NCI-H128 (cell line): ENCODE data around the gene GINS2.

Experiments
- DNase-seq: peaks from one replicate; lab custom pipeline; 2025; ENCODE audit not compliant: unreplicated experiment; lab: John Stamatoyannopoulos, UW

GINS2 gene

DNA sequence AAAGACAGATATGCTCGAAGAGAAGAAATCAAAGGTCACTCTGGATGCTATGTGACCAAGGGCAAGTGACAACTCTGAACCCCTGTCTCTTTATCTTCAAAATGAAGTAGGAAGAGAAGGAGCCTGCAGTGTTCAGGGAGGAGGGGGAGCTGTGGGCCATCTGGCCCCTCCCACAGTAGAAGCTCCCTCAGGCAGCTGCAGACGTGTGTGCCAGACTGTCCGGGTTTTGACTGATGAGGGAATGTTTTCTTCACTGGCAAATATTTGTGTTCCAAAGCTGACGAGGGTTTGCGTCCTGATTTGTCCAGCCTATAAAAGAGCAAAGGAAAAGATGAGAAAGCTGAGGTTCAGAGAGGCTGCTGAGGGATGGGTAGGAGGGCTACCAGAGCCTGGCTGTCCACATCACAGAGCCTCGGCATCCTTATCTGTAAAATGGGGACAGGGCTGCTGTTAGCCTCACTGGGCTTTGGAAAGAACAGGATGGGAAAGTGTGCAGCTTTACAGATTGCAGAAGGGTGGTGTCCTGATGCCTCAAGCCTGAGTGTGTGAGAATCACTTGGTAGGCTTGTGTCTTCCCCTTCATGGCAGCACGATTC, 1.8 kb upstream of the GINS2 start:
- no peak for DNase-seq

DNA sequence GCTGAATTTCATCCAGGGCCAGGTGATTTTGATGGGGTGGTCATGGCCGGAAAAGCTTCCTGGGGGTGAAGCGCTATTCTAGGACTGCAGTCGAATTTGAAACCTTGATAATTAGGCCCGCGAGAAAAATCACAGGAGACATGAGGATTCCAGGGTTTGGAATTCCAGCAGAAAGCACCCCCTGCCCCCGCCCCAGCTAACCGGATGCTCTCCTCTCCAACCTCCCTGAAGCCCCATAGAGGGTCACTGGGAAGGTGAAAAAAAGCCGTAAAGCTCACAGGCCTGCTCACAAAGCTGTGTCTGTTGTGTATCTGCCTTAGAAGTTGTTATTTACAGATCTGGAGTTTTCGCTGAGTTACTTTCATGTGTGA, 1.2 kb upstream of the GINS2 start:
- DNase-seq: no peak

DNA sequence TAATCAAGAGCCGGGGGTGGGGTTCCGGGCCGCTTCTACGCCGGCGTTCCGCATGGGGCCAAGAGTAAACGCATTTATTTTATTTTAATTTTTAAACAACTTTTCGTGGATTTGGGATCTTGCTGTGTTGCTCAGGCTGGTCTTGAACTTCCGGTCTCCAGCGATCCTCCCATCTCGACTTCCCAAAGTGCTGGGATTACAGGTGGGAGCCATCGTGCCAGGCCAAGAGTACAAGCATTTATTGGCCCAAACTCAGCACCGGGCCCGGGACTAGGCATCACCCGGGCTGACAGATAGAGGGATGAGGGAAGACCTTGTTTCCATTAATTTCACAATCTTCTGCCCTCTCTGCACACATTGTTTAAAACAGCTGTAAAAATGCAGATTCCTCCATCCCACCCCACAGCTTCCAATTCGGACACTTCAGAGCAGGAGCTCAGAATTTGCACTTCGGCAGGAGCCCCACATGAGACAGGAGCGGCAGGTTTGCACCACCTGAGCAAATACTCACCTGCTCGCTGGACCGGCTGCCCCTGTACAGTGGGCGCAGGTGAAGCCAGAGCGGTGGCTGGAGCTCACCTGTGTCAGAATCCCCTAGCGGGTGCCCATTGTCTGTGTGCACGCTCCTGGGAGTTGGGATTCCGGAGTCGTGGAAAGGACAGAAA, 663 bp upstream of the GINS2 start:
- no peak for DNase-seq

DNA sequence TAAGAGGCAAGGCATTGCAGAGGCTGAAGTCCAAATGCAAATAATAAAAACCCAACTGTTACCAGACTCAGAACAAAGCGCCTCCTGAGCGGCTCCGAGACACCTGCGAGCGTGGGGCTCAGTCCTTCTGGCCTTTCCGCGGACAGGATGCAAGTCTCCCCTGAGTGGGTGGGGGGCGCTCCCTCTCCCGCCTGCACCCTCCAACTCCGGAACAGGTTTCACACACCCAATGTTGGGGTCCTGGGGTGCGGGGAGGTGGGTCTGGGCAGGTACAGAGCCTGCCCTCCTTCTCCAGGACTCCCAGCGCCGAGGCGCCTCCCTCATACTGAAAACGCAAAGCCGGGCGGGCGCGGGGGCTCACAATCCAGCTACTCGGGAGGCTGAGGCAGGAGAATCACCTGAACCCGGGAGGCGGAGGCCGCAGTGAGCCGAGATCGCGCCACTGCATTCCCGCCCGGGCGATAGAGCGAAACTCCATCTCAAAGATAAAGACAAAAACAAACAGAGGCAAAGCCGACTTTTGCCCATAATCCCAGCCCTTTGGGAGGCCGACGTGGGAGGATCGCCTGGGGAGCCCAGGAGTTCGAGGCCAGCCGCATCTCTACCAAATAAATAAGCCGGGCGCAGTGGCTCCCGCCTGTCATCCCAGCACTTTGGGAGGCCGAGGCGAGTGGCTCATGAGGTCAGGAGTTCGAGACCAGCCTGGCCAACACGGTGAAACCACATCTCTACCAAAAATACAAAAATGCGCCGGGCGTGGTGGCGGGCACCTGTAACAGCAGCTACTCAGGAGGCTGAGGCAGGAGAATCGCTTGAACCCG, 893 bp downstream of the GINS2 start:
- DNase-seq: no peak

DNA sequence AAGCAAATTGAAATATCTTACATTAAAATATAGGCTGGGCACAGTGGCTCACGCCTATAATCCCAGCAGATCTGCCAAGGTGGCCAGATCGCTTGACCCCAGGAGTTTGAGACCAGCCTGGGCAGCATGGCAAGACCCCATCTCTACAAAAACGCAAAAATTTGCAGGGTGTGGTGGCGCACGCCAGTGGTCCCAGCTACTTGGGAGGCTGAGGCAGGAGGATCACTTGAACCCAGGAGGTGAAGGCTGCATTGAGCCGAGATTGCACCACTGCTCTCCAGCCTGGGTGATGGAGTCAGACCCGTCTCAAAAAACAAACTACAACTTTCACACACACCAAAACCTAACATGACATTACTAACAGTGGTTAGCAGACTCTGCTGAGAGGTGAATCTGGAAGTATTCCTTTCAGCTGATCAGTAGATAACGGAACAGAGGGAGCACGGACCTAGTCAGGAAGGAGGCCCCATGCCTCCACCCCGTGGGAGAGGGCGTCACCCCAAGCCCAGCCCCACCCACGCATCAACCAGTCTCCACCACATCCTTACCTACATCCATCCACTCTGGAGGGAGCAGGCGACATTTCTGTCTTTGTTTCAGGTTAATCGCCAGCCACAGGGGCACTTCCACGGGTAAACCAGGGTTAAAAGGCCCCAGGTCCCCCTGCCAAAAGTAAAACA, 1.7 kb downstream of the GINS2 start:
- DNase-seq: no peak

DNA sequence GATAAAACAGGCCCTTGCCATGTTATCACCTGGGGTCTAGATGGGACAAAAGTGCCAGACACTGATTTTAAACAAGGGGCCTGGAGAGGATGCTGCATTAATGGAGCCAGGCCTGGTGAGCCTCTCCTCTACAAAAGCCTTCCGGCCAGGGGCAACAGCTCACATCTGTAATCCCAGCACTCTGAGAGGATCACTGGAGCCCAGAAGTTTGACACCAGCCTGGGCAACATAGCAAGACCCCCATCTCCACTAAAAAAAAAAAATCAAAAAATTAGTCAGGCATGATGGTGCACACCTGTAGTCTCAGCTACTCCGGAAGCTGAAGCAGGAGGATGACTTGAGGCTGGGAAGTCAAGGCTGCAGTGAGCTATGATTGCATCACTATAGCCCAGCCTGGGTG, 3.5 kb downstream of the GINS2 start:
- no peak for DNase-seq

DNA sequence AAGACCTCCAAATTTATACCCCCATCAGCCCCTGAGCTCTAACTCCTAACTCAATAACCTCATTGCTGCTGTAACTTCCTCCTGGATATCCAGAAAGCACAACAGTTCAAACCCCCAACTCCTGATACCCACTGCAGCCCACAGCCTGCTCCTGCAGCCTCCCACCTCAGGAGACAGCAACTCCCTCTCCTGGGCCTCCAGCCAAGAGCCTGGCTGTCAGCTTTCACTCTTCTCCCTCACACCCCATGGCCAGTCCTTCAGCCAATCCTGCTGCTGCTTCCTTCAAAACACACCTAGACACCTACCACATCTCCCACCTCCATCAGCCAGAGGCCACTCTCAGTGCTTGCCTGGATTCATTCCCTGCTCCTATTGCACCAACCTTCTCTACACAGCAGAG, 5.4 kb downstream of the GINS2 start:
- no peak for DNase-seq

DNA sequence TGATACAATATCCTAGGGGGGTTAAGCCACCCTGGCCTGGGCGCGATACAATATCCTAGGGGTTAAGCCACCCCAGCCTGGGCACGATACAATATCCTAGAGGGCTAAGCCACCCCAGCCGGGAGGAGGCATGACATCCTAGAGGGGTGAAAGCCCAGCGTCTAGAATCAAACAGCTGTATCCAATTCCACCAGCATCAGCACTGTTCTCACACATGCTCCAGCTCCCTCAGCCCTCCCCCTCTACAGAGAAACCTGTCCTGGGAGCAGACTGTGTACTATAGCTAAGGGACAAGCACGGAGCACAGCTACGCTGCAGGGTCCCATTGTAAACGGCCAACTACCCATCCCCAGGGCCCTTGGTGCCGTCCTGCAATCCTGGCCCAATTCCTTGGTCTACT, 6.2 kb downstream of the GINS2 start:
- DNase-seq: no peak

DNA sequence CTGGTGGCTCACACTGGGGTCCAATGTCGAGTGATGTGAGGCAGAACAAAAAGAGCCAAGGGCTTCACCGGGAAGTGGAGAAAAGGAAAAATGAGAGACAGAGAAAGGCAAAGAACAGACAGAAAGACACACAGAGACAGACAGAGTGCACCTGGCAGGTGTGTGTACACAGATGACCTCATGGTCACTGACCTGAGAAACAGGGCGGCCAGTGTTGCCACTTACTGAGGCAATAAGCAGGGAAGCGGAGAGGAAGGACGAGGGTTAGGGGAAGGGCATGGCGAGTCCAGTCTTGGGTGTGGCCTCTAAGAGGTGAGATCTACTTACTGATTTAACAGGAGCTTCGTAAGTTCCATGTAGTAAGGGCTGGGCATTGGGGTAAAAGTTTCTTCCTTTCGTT, 7.5 kb downstream of the GINS2 start:
- DNase-seq: no peak

DNA sequence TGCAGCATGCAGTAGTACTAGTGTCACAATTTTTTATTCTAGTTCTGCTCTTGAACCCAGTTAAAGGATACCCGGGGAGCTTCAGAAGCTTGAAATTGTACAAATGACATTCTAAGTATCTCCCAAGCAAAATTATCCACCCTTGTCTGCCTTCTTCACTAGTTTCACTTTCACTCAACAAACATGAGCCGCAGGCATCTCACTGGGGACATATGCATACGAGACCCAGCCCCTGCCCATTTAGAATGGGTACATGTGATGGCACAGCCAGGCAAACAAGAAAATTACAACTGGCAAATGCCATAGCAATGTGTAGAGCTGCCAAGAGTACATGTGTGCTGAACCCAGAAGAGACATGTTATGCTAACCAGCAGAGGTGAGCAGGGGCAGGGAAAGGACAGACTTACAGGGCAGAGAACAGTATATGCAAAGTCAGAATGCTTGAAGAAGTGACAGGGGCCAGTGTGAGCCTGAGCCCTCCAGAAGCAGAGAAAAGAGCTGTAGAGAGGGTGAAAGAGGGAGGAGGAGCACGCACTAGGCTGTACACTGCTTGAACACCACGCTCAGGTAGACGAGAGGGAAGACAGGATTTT, 8.3 kb downstream of the GINS2 start:
- no peak for DNase-seq

DNA sequence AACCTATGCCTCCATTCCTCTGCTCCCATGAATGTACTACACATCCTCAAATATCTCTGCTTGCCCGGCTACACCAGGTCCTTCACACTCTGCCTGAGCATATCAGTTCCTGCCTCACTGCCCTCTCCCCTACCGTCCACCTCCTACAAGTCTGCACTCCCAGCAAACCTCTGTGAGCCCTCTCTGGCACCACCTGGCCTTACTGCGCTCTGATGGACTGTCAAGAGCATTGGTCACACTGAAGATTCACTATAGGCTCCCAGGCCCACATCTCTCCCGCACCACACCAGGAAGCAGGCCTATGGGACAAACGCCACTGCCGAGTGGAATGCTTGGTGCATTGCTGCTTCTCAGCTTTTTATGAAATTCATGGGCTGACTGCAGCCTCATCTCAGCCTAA, 8.9 kb downstream of the GINS2 start:
- no peak for DNase-seq

DNA sequence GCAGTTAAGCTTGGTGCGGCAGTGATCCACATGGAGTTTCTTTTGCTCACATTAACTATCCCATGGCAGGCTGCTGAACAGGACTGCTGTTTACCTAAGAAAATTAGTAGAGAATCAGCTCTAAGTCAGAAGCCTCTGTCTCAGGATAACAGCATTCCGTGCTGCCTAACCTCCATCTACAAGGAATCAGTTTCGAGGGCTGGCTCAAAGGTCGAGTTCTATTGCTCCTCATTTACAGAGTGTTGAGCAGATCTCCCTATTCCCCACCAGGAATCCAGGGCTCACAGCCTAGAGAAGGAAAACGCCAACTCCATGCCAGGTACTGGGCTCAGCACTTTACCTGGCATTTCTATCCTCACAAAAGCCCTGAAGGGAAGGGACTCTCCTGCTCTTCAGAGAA, 9.9 kb downstream of the GINS2 start:
- no peak for DNase-seq

DNA sequence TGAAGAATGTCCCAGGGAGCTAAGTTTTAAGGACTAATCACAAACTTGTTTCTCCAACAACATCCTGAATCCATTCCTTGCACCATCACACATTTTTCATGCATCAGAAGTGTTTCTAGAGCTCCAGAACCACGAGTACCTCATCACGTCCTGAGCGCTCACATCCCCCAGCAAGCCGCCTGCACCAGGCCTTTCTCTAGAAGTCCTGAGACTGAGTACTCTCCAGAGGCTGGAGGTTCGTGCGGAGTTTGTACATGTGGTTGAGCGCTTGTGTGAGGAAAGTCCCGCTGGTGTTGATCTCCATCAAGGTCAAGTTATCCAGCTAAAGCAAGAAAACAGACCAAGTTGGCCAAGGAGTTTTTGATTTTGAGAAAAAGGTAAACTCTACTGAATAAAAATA, 10.7 kb downstream of the GINS2 start:
- no peak for DNase-seq

DNA sequence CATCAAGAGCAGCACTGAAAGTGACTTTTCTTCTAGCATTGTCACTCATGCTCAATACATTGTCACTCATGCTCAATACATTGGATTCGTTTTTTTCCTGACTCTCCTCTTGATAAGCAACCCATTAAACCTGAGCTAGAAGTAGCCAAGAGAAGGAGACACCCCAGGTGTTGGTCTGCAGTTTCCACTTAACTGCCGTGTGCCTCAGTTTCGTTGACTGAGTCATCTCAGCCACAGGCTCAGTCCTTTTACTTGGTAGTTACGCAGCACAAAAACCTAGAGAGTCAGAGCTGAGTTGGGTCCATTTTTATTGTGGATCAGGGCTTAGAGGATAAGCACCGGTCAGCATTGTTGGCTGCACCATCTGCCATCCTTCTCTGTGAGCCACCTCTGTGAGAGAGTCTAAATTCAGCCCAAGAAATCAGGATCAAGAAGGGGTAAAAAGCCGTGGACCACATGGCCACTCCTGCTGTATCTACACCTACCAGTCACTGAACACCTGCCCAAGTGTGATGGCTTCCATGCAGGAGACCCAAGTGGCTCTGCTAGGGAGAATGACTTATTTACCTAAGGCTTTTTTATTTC, 11.3 kb downstream of the GINS2 start:
- DNase-seq: no peak

DNA sequence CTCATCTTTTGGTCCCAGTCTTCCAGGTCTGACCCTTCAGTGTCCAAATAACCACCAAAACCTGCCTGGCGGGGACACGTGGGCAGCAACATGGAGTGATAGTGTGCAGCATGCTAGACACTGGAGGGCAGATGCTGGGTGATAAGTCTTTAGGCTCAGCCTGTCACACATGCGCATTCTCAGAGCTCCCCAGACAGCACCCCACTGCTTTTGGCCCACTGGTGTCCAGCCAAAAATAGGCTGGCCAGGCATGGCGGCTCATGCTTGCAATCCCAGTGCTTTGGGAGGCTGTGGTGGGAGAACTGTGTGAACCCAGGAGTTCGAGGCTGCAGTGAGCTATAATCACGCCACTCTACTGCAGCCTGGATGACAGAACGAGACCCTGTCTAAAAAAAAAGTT, 12.3 kb downstream of the GINS2 start:
- no peak for DNase-seq

DNA sequence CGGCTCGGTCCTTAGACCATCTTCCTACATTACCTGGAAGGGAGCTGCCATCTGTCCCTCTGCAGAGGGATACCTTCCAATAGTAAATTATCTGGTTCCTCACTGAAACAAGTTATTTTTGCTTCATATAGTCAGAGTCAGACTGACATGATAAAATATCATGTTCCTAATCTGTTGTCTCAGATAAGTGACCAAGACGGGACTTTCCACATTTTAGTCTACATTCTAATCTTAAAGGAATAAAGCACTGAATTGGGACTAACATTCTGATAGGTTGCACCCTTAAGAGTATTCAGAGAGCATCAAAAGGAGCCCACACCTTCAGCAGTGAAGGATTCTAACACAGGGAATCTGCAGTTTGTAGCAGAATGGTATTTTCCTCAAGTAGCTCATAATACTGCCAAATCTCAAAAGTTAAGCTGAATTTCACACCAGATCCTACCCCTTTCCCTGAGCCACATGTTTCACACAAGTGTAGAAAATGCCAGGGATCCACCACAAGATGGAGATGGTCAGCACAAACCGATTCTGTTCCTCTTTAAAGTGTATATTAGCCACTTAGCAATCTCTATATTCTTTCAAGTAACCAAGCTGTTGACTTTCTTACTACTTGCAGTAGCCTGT, 13.4 kb downstream of the GINS2 start:
- no peak for DNase-seq

DNA sequence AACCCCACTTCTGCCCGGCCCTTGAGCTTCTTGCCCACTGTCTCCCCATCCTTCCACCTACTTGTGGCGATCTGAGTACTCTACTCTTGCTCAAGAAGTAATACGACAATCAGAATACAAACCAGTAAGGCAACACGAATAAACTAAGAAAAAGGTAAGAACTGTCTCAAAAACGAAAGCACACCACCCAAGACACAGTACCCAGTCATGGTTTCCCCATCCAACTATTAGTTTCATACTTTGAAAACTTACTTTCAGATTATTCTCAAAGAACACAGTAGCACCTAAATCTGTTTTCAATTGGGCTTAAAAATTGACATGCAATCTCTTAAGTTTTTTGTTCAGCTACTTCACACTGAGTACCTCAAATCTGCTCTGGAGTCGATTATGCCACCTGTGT, 13.9 kb downstream of the GINS2 start:
- no peak for DNase-seq

DNA sequence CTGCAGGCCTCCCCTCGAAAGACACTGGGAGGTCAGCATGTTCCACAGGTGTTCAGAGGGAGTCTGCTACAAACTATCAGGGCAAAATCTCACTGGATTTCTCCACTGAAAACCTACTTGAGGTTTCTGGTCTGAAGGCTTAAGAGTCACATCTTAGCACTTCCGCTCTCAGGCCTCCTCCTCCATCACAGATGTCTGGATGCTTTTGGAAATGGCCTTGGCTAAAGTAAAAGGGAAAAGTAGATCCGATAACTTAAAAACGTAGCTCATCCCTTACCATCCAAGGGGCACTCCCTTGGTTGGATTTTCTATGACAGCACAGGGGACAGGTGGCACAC, 14.4 kb downstream of the GINS2 start:
- no peak for DNase-seq

DNA sequence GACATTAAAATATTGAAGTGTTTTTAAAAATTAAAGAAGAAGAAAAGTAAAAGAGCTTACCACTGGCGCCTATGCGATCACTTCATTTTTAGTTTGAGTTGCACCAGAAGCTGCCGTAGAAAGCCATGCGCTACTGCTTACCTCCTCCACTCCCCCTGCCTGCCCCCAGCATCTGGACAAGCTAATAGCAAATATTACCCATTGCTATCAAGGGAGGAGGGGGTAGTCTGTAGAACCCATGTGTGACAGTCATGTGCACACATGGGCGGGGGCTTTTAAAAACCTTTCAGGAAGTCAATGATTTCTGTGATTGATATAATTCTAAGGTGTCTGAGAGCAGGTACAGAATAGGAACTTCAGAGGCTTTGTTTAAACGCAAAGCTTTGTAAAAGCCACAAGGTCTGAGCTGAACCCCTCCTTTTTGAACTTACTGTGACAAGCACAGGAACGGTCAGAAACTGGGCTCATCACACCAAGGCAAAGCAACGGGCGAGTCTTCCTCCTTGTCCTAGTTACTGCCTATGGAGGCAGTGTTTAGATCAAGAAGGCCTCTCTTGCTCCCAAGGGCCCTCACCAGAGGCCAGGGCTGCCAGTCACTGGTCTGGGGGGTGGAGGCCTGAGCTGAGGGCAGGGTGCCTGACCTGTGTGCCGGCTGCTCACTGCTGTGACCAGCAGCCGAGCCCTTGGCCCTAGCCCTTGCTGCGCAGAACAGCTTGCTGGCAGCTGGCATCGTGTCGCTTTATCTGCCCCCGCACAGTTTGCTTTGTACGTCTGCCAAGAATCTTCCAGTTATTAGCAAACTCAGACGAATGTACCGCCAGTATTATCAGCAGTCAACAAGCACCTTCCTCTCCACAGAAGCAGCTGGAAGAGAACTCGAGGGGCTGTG, 15.0 kb downstream of the GINS2 start:
- no peak for DNase-seq

DNA sequence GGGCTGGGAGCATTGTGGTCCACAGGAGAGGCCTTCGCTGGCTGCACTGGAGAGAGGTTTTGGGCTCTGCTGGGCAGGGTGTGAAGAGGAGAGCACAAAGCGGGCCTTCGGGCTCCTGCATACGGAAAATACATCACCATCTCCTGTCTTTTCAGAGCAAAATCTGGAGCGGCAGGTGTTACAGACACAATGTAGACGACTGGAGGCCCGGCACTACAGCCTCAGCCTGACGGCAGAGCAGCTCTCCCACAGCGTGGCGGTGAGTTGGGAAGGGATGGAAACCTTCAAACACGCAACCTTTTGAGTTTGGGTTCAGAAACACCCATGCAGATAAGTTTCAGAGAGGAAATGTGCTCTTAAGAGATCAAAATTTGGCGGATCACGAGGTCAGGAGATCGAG, 17.9 kb downstream of the GINS2 start:
- no peak for DNase-seq
